Anterior cingulate cortex (tissue), 58 donors: Measurements from ENCODE around the gene TLE4.
"Not testable (repeated sequence)": the region's sequence is repeated elsewhere in the genome, so short reads cannot be mapped to it uniquely, and the experiment has no call there.

Experiments used
- DNase-seq, 58 donors: peaks; one replicate each; lab custom pipeline; 2025; lab: John Stamatoyannopoulos, UW

The TLE4 gene

GRCh38 chr9:79571309-79572031 is at the start of gene TLE4:
Gene TLE4 (plus strand): TSS chr9:79571965. CDS start chr9:79572791, 826 bp downstream.
- peak; percentile 96 to 100 (median 100) for DNase-seq

DNA sequence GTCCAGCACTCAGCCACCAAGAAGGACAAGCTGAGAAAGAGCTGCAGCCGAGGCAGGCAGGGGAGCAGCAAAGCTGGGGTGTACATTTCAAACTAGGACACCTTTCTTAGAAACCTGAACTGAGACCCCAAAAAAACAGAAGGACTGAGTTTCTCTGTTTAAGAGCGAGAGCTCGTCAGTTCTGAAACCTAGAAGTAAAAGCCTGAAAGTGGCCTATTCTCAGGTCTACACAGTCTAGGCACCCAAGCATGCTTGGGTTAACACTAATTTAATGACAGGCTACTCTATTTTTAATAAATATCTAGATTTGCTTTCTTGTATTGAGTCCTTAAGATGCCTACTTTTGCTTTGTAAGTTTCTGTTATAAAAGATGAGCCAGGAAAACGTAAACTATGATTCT is 49.0 kb upstream of the TLE4 start:
- DNase-seq = no peak

DNA sequence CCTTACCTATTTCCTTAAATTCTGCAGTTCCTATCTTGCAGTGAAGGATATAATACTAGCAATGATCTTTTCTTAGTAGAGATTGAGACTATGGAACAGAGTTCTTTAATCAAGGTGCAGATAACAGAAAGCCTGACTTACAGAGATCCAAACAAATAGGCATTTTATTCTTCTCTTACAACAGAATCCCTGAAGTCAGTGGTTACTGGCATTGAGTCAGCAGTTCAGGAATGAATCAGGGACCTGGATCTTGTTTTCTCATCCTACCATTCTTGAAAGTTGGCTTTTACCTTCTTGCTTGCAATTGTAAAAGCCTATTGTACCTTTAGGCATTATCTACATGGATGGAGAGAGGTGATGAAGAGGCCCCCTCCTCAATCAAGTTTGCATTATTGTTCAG is 47.5 kb upstream of the TLE4 start:
- no peak for DNase-seq

- DNase-seq = no peak
Observed at GRCh38 chr9:79526149-79526672, 45.6 kb upstream of the TLE4 start.

DNA sequence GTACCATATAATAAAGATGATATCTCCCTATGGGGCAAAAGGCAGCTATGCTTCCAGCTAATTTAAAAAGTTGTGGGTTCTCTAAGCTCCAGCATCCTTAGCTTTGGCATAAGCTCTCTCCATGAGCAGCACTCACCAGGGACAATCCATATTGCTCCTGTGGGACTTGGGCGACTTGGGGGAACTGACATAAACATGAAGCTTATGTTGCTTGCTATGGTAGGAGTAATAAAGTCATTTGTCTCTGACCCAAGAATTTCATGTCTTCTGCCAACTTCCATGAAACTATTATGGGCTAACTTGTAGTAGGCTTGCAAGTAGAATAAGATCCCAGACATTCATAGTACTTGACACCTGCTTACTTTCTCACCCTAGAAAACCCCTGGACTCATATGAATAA is 36.2 kb upstream of the TLE4 start:
- no peak for DNase-seq

DNA sequence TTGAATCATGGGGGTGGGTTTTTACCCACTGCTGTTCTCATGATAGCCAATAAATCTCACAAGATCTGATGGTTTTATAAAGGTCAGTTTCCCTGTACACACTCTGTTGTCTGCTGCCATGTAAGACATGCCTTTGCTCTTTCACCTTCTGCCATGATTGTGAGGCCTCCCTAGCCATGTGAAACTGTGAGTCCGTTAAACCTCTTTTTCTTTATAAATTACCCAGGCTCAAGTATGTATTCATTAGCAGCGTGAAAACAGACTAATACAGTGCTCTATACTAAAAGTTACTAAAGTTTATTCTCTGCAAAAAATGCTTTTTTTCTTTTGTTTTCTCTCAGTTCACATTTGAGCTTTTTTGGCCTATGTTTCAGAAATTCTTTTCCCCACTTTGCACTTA is 33.9 kb upstream of the TLE4 start:
- no peak for DNase-seq

GRCh38 chr9:79542735-79543620 is 28.8 kb upstream of the TLE4 start:
- no peak for DNase-seq

DNA sequence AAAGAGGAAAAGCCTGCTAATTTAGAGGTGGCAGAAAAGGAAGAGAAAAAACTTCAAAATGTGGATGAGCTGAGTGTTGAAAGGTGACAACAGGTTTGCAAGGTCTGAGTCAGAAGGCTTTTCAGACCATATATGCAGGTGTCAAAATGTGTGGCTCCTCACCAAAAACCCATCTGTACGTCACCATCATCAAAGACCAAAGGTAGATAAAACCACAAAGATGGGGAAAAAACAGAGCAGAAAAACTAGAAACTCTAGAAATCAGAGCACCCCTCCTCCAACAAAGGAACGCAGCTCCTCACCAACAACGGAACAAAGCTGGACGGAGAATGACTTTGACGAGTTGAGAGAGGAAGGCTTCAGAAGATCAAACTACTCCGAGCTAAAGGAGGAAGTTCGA is 27.4 kb upstream of the TLE4 start:
- not testable (repeated sequence) for DNase-seq

- DNase-seq = no peak
Observed at GRCh38 chr9:79551586-79551985, 20.2 kb upstream of the TLE4 start.

GRCh38 chr9:79551994-79552393 is 19.8 kb upstream of the TLE4 start:
- DNase-seq = no peak

DNA sequence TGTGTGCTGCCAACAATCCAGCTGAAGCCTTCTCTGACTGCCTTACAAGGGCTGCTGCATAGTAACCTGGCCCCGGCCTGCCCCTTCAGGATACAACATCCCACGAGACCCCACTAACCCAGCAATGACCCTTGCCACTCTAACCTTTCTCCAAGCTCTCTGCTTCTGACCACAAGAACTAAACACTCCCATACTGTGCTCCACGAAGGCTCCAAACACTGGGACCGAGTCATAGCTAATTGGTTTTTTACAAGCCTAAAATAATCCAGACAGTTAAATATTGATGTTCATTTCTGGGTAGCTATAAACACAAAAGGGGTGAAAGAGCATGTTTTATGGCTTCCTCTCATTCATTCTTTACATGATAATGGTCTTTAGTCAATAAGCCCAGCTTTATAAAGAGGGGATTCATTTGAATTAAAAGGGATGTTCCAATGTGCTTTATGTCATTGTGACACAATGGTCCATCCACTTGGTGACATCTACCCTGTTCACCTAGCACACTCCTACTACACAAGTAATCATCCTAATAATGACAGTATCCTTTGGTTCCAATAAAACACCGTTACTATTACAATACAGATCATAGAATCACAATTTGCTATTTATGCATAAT is 16.2 kb upstream of the TLE4 start:
- DNase-seq = no peak

- peak in 10 of 58 donors; percentile 5 to 80 (median 32) for DNase-seq
Observed at GRCh38 chr9:79559495-79560181, 12.1 kb upstream of the TLE4 start.

GRCh38 chr9:79562749-79563386 is 8.9 kb upstream of the TLE4 start:
- DNase-seq = no peak

- DNase-seq = no peak
Observed at GRCh38 chr9:79564105-79564504, 7.7 kb upstream of the TLE4 start.

- no peak for DNase-seq
Observed at GRCh38 chr9:79565245-79565644, 6.5 kb upstream of the TLE4 start.

- DNase-seq = no peak
Observed at GRCh38 chr9:79567671-79568098, 4.1 kb upstream of the TLE4 start.

- no peak for DNase-seq
Observed at GRCh38 chr9:79568337-79569101, 3.2 kb upstream of the TLE4 start.

DNA sequence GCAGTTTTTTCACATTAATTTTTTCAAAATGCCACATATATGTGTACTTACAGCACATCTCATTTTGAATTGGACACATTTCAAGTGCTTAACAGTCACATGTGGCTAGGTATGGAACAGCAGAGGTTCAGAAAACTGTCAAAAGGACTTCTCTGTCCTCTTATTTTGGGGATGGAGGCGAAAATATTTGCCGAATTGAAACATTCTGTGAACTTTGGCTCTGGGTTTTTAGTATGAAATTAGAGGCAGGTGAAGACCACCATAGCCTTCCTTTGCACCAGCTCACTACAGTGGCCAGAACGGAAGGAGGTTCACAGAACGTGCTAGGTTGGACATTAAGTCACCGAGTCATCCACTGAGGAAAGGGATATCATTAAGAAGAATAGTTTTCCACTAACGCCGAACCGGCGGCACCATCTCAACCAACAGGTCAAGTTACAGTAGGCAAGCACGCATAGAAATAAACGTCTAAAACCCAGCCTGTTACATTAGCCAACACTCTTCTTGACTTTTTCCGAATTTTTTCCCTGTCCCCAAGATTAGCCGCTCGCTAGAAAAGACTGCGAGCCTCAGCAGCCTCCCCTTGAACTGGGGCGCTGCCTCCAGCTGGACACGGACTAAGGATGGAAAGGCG is 1.8 kb upstream of the TLE4 start:
- DNase-seq = peak in 1 of 58 donors; percentile 41
